ENCODE measurements around the gene PAK2. TPM values are rescaled to one million over a fixed set of nuclear protein-coding genes. Genes with fewer than 3 reads are reported as not detected.
A peak's percentile ranks its signal among the peaks of the same experiment; 100 is the strongest.

Gene PAK2
- total RNA-seq: 10 to 100 TPM; 41.7 to 47.0 TPM

DNA sequence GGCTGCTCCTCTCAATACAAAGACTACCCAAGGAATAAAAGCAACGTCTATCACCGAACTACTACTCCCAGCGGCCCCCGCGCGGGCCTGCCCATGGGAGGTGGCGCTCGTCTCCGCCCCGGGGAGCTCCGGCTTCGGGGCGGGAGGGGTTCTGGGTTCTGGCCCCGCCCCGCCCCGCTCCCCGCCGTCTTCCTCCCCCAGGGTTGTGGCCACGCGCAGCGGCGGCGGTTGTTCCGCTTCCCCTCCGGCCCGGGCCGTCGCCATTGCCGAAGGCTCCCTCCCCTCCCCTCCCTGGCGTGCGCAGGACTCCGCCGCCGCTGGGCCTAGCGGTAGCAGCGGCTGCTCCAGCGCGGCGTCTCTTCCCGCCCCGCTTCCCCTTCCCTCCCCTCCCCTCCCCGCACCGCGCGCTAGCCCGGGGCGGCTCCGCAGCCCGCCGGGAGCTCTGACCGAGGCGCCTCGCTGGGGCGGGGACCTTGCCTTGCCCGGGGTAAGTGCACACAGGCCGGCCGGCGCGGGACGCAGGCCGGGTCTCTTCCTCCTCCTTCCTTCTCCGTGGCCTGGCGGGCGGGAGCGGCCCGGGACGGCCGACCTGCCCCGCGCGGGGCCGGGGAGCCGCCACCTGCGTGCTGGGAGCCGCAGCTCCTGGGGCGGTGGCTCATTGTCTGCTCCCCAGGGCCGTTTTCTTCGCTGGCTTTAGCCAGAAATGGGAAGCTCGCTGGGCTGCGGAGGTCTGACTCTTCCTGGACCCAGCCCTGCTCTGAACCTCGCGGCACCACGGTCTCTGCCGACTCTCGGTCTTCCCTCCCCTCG, at the start of gene PAK2:
Gene PAK2 (plus strand): TSS at position 187 of the 810 bp plus-strand sequence. CDS start 42,790 bp downstream, outside the sequence.
- ATAC-seq (ENCODE audit: insufficient number of reproducible peaks, low FRiP score, low read depth) (peak; percentile 83), DNase-seq (ENCODE audit: low spot score) (peak; percentile 56)
- H3K36me3 ChIP-seq: no peaks in the 10 kb centered on the region
- H3K9me3 ChIP-seq: no peaks in the 10 kb centered on the region
- no peak for TF ChIP-seq CTCF (IDR thresholded peaks at IDR 0.05)
- peaks cover 13 to 16% of the 10 kb centered on the region in 2 donors for H3K4me1 ChIP-seq (ENCODE audit: control insufficient read depth in 1 of 2, low read depth in 2 of 2)
- no peaks in the 10 kb centered on the region for H3K27me3 ChIP-seq (replicated peaks; ENCODE audit: insufficient read depth)
- H3K27ac ChIP-seq: peak within 1 kb of the TSS; percentile 98 to 99
- peak within 1 kb of the TSS; percentile 99 for H3K4me3 ChIP-seq

- no peak for TF ChIP-seq CTCF (IDR thresholded peaks at IDR 0.05)
- Histone ChIP-seq H3K4me1 (ENCODE audit: control insufficient read depth in 1 of 2, low read depth in 2 of 2) (peaks cover 0 to 2% of the 10 kb centered on the region in 2 donors), H3K27me3 (replicated peaks; ENCODE audit: insufficient read depth) (no peaks in the 10 kb centered on the region), H3K36me3 (no peaks in the 10 kb centered on the region), H3K4me3 (no peak overlapping the region), H3K27ac (no peak overlapping the region), H3K9me3 (no peaks in the 10 kb centered on the region)
- DNase-seq (ENCODE audit: low spot score) (no peak), ATAC-seq (ENCODE audit: insufficient number of reproducible peaks, low FRiP score, low read depth) (no peak)
Measured at GRCh38 chr3:196689941-196690660, 49.6 kb upstream of the PAK2 start.

- H3K4me1 ChIP-seq (ENCODE audit: control insufficient read depth in 1 of 2, low read depth in 2 of 2): no peaks in the 10 kb centered on the region
- H3K27ac ChIP-seq: no peak overlapping the region
- H3K36me3 ChIP-seq: no peaks in the 10 kb centered on the region
- H3K9me3 ChIP-seq: no peaks in the 10 kb centered on the region
- H3K27me3 ChIP-seq (replicated peaks; ENCODE audit: insufficient read depth): no peaks in the 10 kb centered on the region
- no peak overlapping the region for H3K4me3 ChIP-seq
- ATAC-seq (ENCODE audit: insufficient number of reproducible peaks, low FRiP score, low read depth): no peak
- no peak for TF ChIP-seq CTCF (IDR thresholded peaks at IDR 0.05)
- DNase-seq (ENCODE audit: low spot score): no peak
Measured at GRCh38 chr3:196691386-196691785, 48.3 kb upstream of the PAK2 start.

GRCh38 chr3:196694202-196694638, 45.4 kb upstream of the PAK2 start:
- Histone ChIP-seq H3K27me3 (replicated peaks; ENCODE audit: insufficient read depth) (no peaks in the 10 kb centered on the region), H3K9me3 (no peaks in the 10 kb centered on the region), H3K36me3 (no peaks in the 10 kb centered on the region), H3K4me1 (ENCODE audit: control insufficient read depth in 1 of 2, low read depth in 2 of 2) (no peaks in the 10 kb centered on the region), H3K4me3 (no peak overlapping the region), H3K27ac (no peak overlapping the region)
- ATAC-seq (ENCODE audit: insufficient number of reproducible peaks, low FRiP score, low read depth): no peak
- DNase-seq (ENCODE audit: low spot score): no peak
- no peak for TF ChIP-seq CTCF (IDR thresholded peaks at IDR 0.05)

Data from thoracic aorta (tissue), 2 donors.